GM19452 (cell line): ENCODE results near the gene GTF2IRD1.
"Not testable (repeated sequence)": the region's sequence is repeated elsewhere in the genome, so short reads cannot be mapped to it uniquely, and the experiment has no call there.

Experiments
- ATAC-seq: cut with Tn5 transposase; IDR thresholded peaks from one replicate; pipeline ENCODE4 v1.9.1; 2021; ENCODE audit not compliant: unreplicated experiment

The GTF2IRD1 gene

GRCh38 chr7:74489997-74490945 is 36.6 kb downstream of the GTF2IRD1 start:
- ATAC-seq = no peak

- not testable (repeated sequence) for ATAC-seq
These were observed 37.8 kb downstream of the GTF2IRD1 start for GRCh38 chr7:74491490-74491889.

- no peak for ATAC-seq
These were observed 39.6 kb downstream of the GTF2IRD1 start for GRCh38 chr7:74493295-74493694.

GRCh38 chr7:74494076-74494548 is 40.4 kb downstream of the GTF2IRD1 start:
- ATAC-seq = no peak

GRCh38 chr7:74495112-74496086 is 41.7 kb downstream of the GTF2IRD1 start:
- ATAC-seq = no peak

- no peak for ATAC-seq
These were observed 42.6 kb downstream of the GTF2IRD1 start for GRCh38 chr7:74496272-74496671.

GRCh38 chr7:74496773-74497172 is 43.1 kb downstream of the GTF2IRD1 start:
- ATAC-seq = not testable (repeated sequence)

- no peak for ATAC-seq
These were observed 44.6 kb downstream of the GTF2IRD1 start for GRCh38 chr7:74498354-74498753.

- no peak for ATAC-seq
These were observed 45.5 kb downstream of the GTF2IRD1 start for GRCh38 chr7:74498996-74499834.

GRCh38 chr7:74499835-74500388 is 46.2 kb downstream of the GTF2IRD1 start:
- no peak for ATAC-seq

GRCh38 chr7:74501298-74501697 is 47.6 kb downstream of the GTF2IRD1 start:
- ATAC-seq = no peak

- no peak for ATAC-seq
These were observed 48.6 kb downstream of the GTF2IRD1 start for GRCh38 chr7:74502216-74502891.

- no peak for ATAC-seq
These were observed 49.4 kb downstream of the GTF2IRD1 start for GRCh38 chr7:74503061-74503460.

- no peak for ATAC-seq
These were observed 50.2 kb downstream of the GTF2IRD1 start for GRCh38 chr7:74503943-74504342.

- no peak for ATAC-seq
These were observed 52.0 kb downstream of the GTF2IRD1 start for GRCh38 chr7:74505471-74506324.

GRCh38 chr7:74506325-74506724 is 52.6 kb downstream of the GTF2IRD1 start:
- ATAC-seq = no peak

GRCh38 chr7:74507538-74508319 is 54.0 kb downstream of the GTF2IRD1 start:
- no peak for ATAC-seq

GRCh38 chr7:74509453-74509852 is 55.7 kb downstream of the GTF2IRD1 start:
- not testable (repeated sequence) for ATAC-seq
